ENCODE data around the gene RNF150.

GRCh38 chr4:141037446-141037845 is 95.8 kb downstream of the RNF150 start:
- TF ChIP-seq POLR2AphosphoS5 (IDR thresholded peaks at IDR 0.05), result no peak
- TF ChIP-seq CTCF (IDR thresholded peaks at IDR 0.05), result no peak
- no peak for TF ChIP-seq POLR2A (IDR thresholded peaks at IDR 0.05)
- TF ChIP-seq EP300 (IDR thresholded peaks at IDR 0.05), result no peak

Measured in sigmoid colon (tissue), 4 donors.